CD4-positive, alpha-beta T cell treated with Interleukin-15 for 4 hours (primary cell): ENCODE measurements around the gene MXI1.
"Not testable (repeated sequence)": the region's sequence is repeated elsewhere in the genome, so short reads cannot be mapped to it uniquely, and the experiment has no call there.

Experiments used
- DNase-seq: peaks from one replicate; pipeline ENCODE4 v3.0.0-alpha.2; 2020; ENCODE audit warnings: low spot score

The MXI1 gene

DNA sequence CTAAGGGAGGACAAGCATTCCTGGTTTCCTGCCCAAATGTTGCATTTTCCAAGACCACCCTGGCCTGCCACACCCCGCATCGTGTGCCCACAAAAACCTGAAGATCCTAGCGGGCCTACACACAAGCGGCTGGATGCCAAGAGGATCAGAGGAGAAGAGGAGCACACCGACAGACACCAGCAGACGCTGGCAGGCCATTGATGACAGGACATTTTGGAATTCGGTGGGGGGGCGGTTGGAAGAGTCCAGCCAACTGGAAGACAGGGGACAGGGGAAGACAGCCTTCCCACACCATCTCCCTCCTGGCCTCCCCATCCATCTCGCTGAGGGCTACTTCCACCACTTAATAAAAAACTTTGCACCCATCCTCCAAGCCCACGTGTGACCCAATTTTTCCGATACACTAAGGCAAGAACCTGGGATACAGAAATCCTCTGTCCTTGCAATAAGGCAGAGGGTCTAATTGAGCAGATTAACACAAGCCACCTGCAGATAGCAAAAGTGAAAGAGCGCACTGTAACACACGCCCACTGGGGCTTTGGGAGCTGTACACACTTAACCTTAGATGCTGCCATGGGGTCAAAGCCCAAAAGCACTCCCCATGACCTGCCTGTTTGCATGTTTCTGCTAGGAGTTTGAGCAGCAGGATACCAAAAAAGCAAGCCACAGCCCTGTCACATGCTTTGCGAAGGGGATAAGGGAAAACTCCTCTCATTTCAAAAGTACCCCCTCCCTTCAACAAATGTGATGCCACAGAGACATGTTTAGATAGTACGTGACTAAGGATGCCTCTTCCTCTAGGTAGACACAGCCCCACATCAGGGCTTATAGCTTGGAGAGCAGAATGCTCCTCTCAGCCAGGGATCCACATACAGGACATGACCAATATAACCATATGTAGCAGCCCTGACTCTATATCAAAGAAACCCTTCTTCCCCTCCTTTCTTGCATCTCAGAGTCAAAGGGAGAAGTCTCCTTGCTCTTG is 110.8 kb downstream of the MXI1 start:
- DNase-seq, result no peak

DNA sequence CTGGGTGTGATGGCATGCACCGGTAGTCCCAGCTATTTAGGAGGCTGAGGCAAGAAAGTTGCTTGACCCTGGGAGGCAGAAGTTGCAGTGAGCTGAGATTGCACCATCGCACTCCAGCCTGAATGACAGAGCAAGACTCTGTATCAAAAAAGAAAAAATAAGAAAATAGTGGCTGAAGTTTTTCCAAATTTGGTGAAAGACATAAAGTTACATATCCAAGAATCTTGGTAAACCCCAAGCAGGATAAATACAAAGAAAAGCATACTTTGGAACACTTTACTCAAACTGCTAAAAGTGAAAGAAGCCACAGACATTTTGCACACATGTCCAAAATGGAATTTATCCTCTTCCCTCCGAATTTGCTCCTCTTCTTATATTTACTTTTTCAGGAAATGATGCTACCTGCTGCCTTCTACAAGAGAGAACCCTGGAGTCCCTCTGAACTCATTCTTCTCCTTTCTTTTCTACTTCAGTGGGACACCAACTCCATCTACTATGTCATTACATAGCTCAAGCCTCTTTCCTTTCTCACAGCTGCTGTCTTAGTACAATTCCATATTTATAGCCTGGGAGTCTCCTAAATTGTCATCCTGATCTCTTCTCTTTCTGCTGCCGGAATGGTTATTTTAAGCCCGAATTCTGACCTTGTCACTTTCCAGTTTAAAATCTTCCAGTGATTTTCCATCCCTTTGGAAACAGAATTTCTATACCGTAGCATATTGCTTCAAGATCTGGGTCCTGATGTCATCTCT is 114.6 kb downstream of the MXI1 start:
- no peak for DNase-seq

DNA sequence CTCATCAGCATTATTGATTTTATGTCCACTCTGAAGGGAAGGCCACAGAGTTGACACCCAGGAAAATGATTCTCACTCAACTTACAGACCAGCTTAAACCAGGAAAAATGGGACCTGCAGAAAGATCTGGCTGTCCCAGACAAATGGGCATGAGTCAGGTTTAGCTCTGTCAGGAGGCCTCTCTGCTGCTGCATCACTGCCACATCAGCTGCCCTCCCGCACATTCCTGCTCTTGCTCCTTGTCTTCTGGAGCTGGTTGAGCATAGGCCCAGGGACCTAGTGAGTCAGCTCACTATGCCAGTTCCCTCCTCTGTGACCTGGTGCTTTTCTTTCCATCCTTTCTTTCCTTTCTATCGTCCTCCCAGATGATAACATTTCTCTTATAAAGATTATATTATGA is 116.1 kb downstream of the MXI1 start:
- DNase-seq, result no peak

DNA sequence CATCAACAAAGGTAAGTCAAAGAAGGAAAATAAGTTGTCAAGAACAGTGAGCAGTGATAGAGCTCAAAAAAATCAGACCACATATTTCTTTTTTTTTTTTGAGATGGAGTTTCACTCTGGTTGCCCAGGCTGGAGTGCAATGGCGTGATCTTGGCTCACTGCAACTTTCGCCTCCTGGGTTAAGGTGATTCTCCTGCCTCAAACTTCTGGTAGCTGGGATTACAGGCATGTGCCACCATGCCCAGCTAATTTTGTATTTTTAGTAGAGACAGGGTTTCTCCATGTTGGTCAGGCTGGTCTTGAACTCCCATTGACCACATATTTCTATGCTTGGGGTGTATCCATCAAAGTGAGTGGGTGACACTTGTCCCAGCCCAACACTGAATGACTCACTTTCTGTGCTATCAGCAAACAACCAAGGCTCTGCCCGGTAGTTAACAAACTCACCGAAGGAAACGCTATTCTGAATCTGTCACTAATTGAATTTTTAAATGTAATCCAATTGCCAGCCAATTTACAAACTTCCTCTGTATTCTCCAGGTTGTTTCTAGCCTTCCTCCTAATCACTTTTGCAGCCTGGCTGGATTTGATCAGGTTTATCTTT is 116.9 kb downstream of the MXI1 start:
- DNase-seq, result no peak

DNA sequence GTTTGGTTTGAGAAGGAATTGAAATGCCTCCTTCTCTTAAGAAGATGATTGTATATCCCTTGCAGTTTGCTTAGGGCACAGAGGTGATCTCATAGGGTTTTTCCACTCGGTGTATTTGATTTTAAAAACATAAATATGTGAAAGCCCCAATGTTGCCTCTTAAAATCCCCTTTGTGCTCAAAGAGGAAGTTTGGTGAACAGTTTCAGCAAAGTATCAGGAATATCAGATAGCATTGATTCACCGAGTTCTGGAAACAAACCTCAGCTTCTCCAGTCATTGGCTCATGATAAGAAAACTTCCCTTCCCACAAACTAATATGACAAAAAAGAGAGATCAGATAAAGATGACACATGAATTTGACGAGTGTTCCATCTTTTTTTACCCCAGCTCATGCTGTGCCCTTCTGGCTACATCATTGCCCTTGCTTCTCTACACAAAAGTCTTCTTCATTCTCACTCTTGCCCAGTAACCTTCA is 117.4 kb downstream of the MXI1 start:
- DNase-seq, result no peak

DNA sequence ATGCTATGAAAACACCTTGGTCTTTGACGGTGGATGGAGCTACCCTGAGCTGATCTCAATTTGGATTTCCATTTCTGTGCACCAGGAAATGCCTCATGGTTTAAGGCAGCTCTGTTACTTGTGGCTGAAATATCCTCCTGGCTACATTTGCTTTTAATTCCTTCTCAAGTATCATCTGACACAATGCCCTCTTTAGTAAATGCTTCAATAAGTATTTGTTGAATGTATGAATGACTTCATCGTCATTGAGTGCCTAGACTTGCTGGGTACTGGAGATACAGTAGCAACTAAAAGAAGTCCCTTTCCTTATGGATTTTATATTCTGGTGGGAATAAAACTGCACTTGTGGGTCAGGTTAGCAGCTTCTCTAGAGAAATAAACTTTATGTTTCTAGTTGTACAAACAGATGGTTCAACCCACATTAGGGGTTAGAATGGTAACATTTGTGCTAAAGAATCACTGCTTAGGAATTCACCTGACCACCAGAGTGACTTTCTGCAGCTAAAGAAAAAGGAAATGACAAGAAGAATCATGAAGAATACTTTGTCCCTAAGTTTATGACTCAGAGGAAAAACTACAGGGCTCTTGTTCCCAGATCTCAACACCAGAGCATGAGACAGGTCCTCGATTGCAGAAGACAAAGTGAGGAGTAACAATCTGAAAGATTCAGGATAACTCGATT is 119.1 kb downstream of the MXI1 start:
- no peak for DNase-seq

DNA sequence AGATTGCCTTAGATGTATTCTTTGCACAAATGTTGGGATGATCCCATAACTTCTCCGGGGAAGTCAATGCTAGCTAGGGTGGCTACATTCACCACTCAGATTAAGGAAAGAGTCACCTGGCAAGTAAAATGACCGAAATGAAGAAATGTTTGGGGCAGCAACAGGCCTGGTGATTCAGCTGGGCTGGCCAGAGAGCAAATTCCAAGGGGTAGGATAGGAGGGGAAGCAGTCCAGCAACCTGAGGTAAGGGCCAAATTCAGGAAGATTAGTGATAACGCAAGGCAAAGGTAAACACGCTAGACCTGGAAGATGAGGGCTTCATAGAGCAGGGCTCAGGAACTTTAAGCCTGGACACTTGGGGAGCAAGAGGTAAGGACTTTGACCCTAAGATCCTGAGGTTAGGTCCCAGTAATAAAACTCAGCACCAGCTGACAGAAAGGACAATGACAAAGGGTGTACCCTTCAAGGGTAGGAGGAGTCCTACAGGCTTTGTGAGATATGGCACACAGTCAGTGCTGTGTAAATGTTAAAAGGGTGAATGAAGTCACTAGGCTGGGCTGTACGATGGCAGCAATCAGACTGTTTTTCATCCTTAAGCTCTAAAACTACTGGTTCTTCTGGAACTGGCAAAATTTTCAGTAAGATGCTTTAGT is 120.0 kb downstream of the MXI1 start:
- no peak for DNase-seq

DNA sequence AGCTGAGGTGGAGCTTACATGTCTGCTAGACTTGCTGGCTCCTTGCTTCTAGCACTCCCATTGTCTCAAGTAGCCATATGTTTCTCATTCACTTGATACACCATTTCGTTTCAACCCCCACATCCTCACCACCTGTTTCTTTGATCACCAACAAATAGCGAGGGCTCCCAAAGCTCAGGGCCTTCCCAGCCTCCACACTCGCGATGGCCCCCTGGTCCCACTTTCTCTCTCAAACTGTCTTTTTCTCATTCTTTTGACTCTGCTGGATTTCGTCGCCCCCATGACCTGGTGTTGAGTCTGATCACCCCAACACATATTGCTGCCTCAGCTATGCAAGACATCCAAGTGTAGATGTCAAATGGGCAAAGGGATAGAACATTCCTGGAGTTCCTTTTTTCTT is 123.3 kb downstream of the MXI1 start:
- no peak for DNase-seq

DNA sequence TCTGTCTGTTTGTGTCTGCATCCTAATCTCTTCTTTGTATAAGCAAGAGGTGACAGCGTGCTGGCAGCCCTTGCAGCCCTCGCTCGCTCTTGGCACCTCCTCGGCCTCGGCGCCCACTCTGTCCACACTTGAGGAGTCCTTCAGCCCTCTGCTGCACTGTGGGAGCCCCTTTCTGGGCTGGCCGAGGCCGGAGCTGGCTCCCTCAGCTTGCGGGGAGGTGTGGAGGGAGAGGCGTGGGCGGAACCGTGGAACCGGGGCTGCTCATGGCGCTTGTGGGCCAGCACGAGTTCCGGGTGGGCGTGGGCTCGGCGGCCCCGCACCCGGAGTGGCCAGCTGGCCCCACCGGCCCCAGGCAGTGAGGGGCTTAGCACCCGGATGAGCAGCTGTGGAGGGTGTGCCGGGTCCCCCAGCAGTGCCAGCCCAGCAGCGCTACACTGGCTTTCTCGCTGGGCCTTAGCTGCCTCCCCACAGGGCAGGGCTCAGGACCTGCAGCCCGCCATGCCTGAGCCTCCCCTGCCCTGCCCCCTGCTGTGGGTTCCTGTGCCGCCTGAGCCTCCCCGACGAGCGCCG is 123.9 kb downstream of the MXI1 start:
- not testable (repeated sequence) for DNase-seq

DNA sequence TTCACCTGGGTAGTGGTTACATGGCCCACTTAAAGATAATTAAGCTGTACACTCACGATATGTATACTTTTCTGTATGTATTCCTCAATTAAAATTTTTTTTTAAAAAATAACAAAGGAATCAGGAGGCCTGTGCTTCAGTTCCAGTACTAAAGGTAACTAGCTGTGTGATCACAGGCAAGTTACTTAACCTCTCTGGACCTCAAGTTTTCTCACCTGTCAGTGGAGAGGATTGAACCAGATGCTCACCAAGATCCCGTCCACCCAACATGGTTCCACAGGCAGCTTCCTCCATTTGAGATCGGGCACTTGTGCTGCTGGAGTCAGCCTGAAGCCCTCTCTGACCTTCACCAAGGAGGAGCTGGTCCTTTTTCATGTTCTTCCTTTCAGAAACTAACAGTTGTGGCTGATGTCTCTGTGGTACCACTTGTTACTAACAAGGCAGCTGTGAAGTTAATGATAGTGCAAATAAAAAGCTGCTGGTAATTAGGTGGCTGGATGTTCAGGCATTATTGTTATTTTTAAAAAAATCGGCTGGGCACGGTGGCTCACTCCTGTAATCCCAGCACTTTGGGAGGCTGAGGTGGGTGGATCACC is 126.8 kb downstream of the MXI1 start:
- DNase-seq, result no peak

DNA sequence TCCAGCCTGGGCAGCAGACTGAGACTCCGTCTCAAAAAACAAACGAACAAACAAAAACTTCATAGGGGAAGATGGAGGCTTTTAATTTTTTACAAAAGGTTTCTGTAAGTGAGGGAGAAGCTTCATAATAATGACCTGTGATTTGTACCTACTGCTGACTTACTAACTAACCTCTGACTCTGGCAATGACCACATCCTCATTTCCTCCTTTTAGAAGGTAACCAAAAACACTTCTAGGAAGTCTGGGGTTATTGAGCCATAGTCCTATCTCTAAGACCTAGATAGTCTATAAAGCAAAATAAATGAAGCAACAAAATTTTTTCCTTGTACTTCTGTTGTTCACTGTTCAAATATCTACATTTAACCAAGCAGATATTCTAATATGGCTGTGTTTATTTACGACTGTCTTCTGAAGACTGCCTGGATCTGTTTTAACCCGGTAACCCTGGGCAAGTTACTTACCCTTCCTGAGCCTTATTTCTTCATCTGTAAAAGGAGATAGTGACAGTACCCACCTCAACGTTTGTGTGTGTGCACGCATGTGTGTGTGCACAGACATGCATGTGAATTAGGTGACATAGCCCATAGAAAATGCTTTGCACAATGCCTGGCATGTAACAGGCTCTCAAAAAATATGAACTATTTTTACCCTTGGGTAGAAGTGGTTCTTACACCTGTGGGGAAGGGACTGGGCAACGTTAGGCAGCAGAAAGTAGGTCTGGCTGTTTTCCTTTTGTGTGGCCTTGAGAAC is 128.1 kb downstream of the MXI1 start:
- DNase-seq, result no peak

DNA sequence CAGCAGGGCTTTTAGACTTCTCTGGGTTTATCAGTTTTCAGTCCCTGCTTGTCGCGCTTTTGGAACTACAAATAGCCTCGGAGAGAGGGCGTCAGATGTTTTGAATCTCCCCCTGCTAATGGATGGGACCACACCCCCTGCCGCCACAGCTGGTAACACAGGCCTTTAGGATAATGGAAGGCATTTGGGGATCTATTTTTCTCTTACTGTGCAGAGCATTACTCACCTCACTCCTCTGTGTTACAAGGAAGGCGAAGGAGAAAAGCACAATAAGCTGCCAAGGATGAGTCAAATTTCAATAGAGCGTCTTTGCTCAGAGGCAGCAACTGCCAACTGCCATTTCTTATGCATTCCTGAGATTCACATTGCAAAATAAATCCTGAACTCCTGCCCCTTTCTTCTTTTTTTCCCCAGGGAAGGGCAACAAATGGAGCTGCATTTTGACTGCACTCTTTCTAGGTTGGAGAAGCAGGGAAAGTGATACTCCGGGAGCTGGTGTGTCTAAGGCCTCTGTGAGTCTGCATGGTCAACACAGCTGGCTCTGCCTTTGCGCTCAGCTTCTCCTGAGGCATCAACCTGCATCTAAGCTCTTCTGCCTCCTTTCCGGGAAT is 128.8 kb downstream of the MXI1 start:
- no peak for DNase-seq
